ENCODE measurements around the gene INPP4B. TPM values are rescaled to one million over a fixed set of nuclear protein-coding genes. Genes with fewer than 3 reads are reported as not detected.
A peak's percentile ranks its signal among the peaks of the same experiment; 100 is the strongest.

Gene INPP4B
- polyA plus RNA-seq, 1 of the 3 experiments (the other 2 are of a cell fraction): 0.08 TPM

DNA sequence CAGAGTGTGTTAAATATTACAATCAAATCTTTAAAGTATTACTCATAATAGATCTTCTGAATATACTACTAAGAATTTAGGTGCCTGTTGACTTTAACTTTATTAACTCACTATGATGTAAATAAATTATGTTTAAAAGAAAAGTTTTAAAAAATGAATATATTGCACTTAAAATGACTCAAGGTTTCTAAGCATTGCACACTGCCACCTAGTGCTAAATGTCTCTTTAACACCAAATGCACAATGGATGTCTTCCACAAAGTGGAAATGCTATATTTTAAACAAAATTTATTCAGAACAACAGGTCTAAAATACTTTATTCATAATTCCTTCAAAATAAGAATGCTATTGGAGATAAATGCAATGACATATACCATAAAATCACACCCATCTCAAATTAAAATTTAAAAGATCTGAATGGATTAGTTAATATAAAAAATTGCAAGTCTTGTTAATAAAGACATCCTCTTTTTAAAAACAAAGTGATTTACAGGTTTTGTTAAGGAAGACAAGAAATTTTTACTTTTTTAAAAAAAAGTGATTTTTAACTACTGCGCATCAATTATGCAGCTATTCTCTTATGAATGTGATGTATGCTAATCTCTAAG is 5.5 kb downstream of the INPP4B start:
- Histone ChIP-seq H3K27me3 (ENCODE audit: insufficient read depth) (peaks cover 8% of the 10 kb centered on the region; the same call in 1 of the 2 replicates), H3K27ac (ENCODE audit: low read depth in 2 of 2, low read length in 1 of 2) (no peak overlapping the region), H3K4me3 (ENCODE audit: low read depth in 2 of 2, low read length in 1 of 2) (no peak overlapping the region), H3K9me3 (no peaks in the 10 kb centered on the region), H3K36me3 (replicated peaks in 1 of 2; ENCODE audit: control insufficient read depth in 1 of 2, insufficient read depth in 2 of 2, low read length in 1 of 2) (no peaks in the 10 kb centered on the region), H3K4me1 (ENCODE audit: control insufficient read depth in 1 of 2, insufficient read depth in 2 of 2, low read depth in 1 of 2, low read length in 1 of 2) (peaks cover 0 to 3% of the 10 kb centered on the region in 2 experiments; a peak in 2 of 4 replicates), H4K20me1 (ENCODE audit: insufficient read depth) (no peaks in the 10 kb centered on the region), H3F3A (replicated peaks; ENCODE audit: insufficient read depth) (no peaks in the 10 kb centered on the region), H3K4me2 (no peak overlapping the region), H3K79me2 (ENCODE audit: insufficient read depth) (no peaks in the 10 kb centered on the region), H3K9ac (no peak overlapping the region), H2AFZ (ENCODE audit: low read depth) (no peak overlapping the region), H3K9me2 (no peaks in the 10 kb centered on the region)
- TF ChIP-seq, protein P1, sequence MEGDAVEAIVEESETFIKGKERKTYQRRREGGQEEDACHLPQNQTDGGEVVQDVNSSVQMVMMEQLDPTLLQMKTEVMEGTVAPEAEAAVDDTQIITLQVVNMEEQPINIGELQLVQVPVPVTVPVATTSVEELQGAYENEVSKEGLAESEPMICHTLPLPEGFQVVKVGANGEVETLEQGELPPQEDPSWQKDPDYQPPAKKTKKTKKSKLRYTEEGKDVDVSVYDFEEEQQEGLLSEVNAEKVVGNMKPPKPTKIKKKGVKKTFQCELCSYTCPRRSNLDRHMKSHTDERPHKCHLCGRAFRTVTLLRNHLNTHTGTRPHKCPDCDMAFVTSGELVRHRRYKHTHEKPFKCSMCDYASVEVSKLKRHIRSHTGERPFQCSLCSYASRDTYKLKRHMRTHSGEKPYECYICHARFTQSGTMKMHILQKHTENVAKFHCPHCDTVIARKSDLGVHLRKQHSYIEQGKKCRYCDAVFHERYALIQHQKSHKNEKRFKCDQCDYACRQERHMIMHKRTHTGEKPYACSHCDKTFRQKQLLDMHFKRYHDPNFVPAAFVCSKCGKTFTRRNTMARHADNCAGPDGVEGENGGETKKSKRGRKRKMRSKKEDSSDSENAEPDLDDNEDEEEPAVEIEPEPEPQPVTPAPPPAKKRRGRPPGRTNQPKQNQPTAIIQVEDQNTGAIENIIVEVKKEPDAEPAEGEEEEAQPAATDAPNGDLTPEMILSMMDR (IDR thresholded peaks at IDR 0.05): peak; percentile 82
- TF ChIP-seq SMC3 (IDR thresholded peaks at IDR 0.05; ENCODE audit: low read depth, low read length) (peak; percentile 54), RCOR1 (IDR thresholded peaks at IDR 0.05; ENCODE audit: low read length) (no peak), RXRA (IDR thresholded peaks at IDR 0.05; ENCODE audit: borderline replicate concordance, low read depth) (no peak), RAD21 (IDR thresholded peaks at IDR 0.05; ENCODE audit: low read length) (peak; percentile 74)
- TF ChIP-seq, protein P2, sequence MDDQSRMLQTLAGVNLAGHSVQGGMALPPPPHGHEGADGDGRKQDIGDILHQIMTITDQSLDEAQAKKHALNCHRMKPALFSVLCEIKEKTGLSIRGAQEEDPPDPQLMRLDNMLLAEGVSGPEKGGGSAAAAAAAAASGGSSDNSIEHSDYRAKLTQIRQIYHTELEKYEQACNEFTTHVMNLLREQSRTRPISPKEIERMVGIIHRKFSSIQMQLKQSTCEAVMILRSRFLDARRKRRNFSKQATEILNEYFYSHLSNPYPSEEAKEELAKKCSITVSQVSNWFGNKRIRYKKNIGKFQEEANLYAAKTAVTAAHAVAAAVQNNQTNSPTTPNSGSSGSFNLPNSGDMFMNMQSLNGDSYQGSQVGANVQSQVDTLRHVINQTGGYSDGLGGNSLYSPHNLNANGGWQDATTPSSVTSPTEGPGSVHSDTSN (IDR thresholded peaks at IDR 0.05): no peak
- peak; percentile 21 for DNase-seq
- POLR2A ChIA-PET: no interaction called here
- CTCF ChIA-PET: interaction anchor here (0.6 to 2.3 kb wide), 16 partner anchors 9 to 1558 kb away, joined by 3 to 9 read pairs (median 3); no protein-coding TSS in a partner anchor
- 91% methylated on average over 1 of the region's 1 CpG for WGBS (ENCODE audit: low lambda C conversion rate)

DNA sequence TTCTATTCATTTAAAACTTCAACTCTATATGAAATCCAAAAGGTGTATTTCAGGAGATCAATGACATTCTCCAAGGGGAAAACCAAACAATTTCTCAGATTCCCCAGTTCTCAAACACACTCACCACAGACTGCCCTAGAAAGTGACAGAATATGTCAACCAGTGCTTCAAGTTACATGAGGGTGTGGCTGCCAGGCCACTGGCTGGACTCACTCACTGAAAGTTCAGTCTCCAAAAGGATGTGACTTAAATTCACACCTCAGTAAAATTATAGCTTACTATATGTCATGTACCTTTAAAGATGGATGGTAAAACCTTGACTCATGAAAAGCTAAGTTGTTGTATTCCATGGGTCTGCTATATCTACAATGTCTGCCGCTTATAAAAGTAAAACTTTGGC is 7.3 kb downstream of the INPP4B start:
- Histone ChIP-seq H4K20me1 (ENCODE audit: insufficient read depth) (no peaks in the 10 kb centered on the region), H3K9me2 (no peaks in the 10 kb centered on the region), H3K9ac (no peak overlapping the region), H3F3A (replicated peaks; ENCODE audit: insufficient read depth) (no peaks in the 10 kb centered on the region), H2AFZ (ENCODE audit: low read depth) (no peak overlapping the region), H3K4me3 (ENCODE audit: low read depth in 2 of 2, low read length in 1 of 2) (no peak overlapping the region), H3K27me3 (ENCODE audit: insufficient read depth) (no peaks in the 10 kb centered on the region), H3K27ac (ENCODE audit: low read depth in 2 of 2, low read length in 1 of 2) (no peak overlapping the region), H3K79me2 (ENCODE audit: insufficient read depth) (no peaks in the 10 kb centered on the region), H3K36me3 (replicated peaks in 1 of 2; ENCODE audit: control insufficient read depth in 1 of 2, insufficient read depth in 2 of 2, low read length in 1 of 2) (no peaks in the 10 kb centered on the region), H3K4me2 (no peak overlapping the region), H3K9me3 (no peaks in the 10 kb centered on the region), H3K4me1 (ENCODE audit: control insufficient read depth in 1 of 2, insufficient read depth in 2 of 2, low read depth in 1 of 2, low read length in 1 of 2) (no peaks in the 10 kb centered on the region; a peak in 1 of 4 replicates)
- TF ChIP-seq, protein P3, sequence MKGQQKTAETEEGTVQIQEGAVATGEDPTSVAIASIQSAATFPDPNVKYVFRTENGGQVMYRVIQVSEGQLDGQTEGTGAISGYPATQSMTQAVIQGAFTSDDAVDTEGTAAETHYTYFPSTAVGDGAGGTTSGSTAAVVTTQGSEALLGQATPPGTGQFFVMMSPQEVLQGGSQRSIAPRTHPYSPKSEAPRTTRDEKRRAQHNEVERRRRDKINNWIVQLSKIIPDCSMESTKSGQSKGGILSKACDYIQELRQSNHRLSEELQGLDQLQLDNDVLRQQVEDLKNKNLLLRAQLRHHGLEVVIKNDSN (IDR thresholded peaks at IDR 0.05; ENCODE audit: borderline replicate concordance, low read depth): no peak
- TF ChIP-seq GATA2 (CRISPR knock-in tag; IDR thresholded peaks at IDR 0.05): no peak
- TF ChIP-seq, protein P4, sequence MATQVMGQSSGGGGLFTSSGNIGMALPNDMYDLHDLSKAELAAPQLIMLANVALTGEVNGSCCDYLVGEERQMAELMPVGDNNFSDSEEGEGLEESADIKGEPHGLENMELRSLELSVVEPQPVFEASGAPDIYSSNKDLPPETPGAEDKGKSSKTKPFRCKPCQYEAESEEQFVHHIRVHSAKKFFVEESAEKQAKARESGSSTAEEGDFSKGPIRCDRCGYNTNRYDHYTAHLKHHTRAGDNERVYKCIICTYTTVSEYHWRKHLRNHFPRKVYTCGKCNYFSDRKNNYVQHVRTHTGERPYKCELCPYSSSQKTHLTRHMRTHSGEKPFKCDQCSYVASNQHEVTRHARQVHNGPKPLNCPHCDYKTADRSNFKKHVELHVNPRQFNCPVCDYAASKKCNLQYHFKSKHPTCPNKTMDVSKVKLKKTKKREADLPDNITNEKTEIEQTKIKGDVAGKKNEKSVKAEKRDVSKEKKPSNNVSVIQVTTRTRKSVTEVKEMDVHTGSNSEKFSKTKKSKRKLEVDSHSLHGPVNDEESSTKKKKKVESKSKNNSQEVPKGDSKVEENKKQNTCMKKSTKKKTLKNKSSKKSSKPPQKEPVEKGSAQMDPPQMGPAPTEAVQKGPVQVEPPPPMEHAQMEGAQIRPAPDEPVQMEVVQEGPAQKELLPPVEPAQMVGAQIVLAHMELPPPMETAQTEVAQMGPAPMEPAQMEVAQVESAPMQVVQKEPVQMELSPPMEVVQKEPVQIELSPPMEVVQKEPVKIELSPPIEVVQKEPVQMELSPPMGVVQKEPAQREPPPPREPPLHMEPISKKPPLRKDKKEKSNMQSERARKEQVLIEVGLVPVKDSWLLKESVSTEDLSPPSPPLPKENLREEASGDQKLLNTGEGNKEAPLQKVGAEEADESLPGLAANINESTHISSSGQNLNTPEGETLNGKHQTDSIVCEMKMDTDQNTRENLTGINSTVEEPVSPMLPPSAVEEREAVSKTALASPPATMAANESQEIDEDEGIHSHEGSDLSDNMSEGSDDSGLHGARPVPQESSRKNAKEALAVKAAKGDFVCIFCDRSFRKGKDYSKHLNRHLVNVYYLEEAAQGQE (IDR thresholded peaks at IDR 0.05; ENCODE audit: low read depth, low read length): no peak
- ChIA-PET POLR2A (no interaction called here), CTCF (interaction anchor here (0.9 kb wide), 1 partner anchor 376 kb away, joined by 3 read pairs; no protein-coding TSS in a partner anchor)
- 100% methylated on average over 1 of the region's 1 CpG for WGBS (ENCODE audit: low lambda C conversion rate)
- DNase-seq: no peak
